GM23338 (cell line): ENCODE data around the gene NUAK2.

Experiments used
- CREB1 ChIP-seq: fragments of 250-450 bp; sonication (Bioruptor Pico); IDR thresholded peaks from 2 replicates; pipeline ENCODE4 v1.5.0; 2020; ENCODE audit warnings: low read depth, mild to moderate bottlenecking, moderate library complexity
- CTCF ChIP-seq, 2 experiments: fragments of 200-600 bp in 1 of 2; sonication (generic) in 1 of 2; conservative IDR thresholded peaks; 2 replicates each; pipeline versions ENCODE4 v1.5.1 to v1.6.1; 2016 to 2017; ENCODE audit warnings: antibody characterized with exemption in 2 of 2, low read depth in 2 of 2, mild to moderate bottlenecking in 2 of 2, moderate library complexity in 1 of 2
- ETS1 ChIP-seq: IDR thresholded peaks from 2 replicates; pipeline ENCODE4 v1.6.1; 2016; ENCODE audit warnings: antibody characterized with exemption
- EZH2 ChIP-seq: fragments of 200-600 bp; sonication (generic); IDR thresholded peaks from one replicate; pipeline ENCODE4 v1.8.0; 2017; ENCODE audit warnings: antibody characterized with exemption, mild to moderate bottlenecking, low read depth; ENCODE audit not compliant: unreplicated experiment
- EZH2phosphoT487 ChIP-seq: fragments of 200-600 bp; sonication (generic); IDR thresholded peaks from one replicate; pipeline ENCODE4 v1.8.1; 2018; ENCODE audit warnings: antibody characterized with exemption; ENCODE audit not compliant: unreplicated experiment
- POLR2AphosphoS5 ChIP-seq: IDR thresholded peaks from 2 replicates; pipeline ENCODE4 v1.6.1; 2016; ENCODE audit warnings: antibody characterized with exemption, low read depth
- REST ChIP-seq: IDR thresholded peaks from one replicate; pipeline ENCODE4 v1.6.1; 2018; ENCODE audit warnings: antibody characterized with exemption; ENCODE audit not compliant: unreplicated experiment

GRCh38 chr1:205353191-205353590 lies 31.6 kb upstream of the NUAK2 start:
- TF ChIP-seq CTCF (conservative IDR thresholded peaks at IDR 0.05; ENCODE audit: low read depth in 2 of 2): no peak
- no peak for TF ChIP-seq POLR2AphosphoS5
- TF ChIP-seq REST: no peak
- TF ChIP-seq CREB1 (CRISPR knock-in tag): no peak
- no peak for TF ChIP-seq EZH2
- no peak for TF ChIP-seq EZH2phosphoT487
- no peak for TF ChIP-seq ETS1
